Measurements from ENCODE around the gene CPA1.

DNA sequence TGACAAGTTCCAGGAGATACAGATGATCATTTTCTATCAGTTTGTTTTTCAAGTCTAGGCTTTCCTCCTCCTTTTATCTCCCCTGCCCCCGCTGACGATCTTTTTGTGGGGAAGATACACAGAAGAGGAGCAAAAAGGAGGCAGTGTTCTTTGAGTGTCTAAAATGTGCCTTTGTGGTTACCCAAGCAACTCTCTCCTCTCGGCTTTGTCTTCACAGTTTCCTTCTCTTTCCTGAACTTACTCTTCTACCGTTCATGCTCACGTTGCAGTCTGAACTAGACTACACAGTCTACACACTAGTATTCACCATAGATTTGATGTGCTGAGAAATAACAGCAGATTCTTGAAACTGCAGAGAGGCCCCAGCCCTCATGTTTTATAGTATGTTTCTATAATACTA, 36.9 kb downstream of the CPA1 start:
- TF ChIP-seq EP300 (IDR thresholded peaks at IDR 0.05; ENCODE audit: borderline replicate concordance) = no peak
- TF ChIP-seq TAF1 (IDR thresholded peaks at IDR 0.05; ENCODE audit: low read depth) = no peak
